GM18858 (cell line): Measurements from ENCODE around the gene NFX1.
"Not testable (repeated sequence)": the region's sequence is repeated elsewhere in the genome, so short reads cannot be mapped to it uniquely, and the experiment has no call there.

Experiments used
- ATAC-seq: cut with Tn5 transposase; IDR thresholded peaks from one replicate; pipeline ENCODE4 v1.9.1; 2021; ENCODE audit not compliant: unreplicated experiment

NFX1 gene

GRCh38 chr9:33354651-33355211 lies 64.4 kb downstream of the NFX1 start:
- no peak for ATAC-seq

GRCh38 chr9:33355933-33356332 lies 65.6 kb downstream of the NFX1 start:
- ATAC-seq: no peak

- ATAC-seq: not testable (repeated sequence)
These were observed 68.3 kb downstream of the NFX1 start for GRCh38 chr9:33358641-33359040.

- ATAC-seq: no peak
These were observed 73.8 kb downstream of the NFX1 start for GRCh38 chr9:33364127-33364526.

GRCh38 chr9:33364814-33365213 lies 74.5 kb downstream of the NFX1 start:
- ATAC-seq: not testable (repeated sequence)

- ATAC-seq: no peak
These were observed 76.7 kb downstream of the NFX1 start for GRCh38 chr9:33366979-33367480.

- ATAC-seq: no peak
These were observed 82.6 kb downstream of the NFX1 start for GRCh38 chr9:33372900-33373299.

GRCh38 chr9:33374190-33374589 lies 83.9 kb downstream of the NFX1 start:
- ATAC-seq: no peak

GRCh38 chr9:33374634-33375237 lies 84.4 kb downstream of the NFX1 start:
- no peak for ATAC-seq

- no peak for ATAC-seq
These were observed 85.0 kb downstream of the NFX1 start for GRCh38 chr9:33375238-33375840.

- ATAC-seq: no peak
These were observed 85.6 kb downstream of the NFX1 start for GRCh38 chr9:33375841-33376321.

GRCh38 chr9:33377089-33377715 lies 86.9 kb downstream of the NFX1 start:
- no peak for ATAC-seq

- ATAC-seq: no peak
These were observed 87.9 kb downstream of the NFX1 start for GRCh38 chr9:33378121-33378795.

- ATAC-seq: no peak
These were observed 89.5 kb downstream of the NFX1 start for GRCh38 chr9:33379666-33380389.

- no peak for ATAC-seq
These were observed 90.2 kb downstream of the NFX1 start for GRCh38 chr9:33380390-33381094.

GRCh38 chr9:33381231-33381791 lies 91.0 kb downstream of the NFX1 start:
- no peak for ATAC-seq

GRCh38 chr9:33382397-33382796 lies 92.1 kb downstream of the NFX1 start:
- not testable (repeated sequence) for ATAC-seq

- ATAC-seq: not testable (repeated sequence)
These were observed 93.1 kb downstream of the NFX1 start for GRCh38 chr9:33383396-33383795.

GRCh38 chr9:33385536-33385935 lies 95.2 kb downstream of the NFX1 start:
- not testable (repeated sequence) for ATAC-seq
